ENCODE measurements around the gene PSD2. TPM values are rescaled to one million over a fixed set of nuclear protein-coding genes. Genes with fewer than 3 reads are reported as not detected.

Gene PSD2
- total RNA-seq, 4 donors from 2014 or later, result under 0.01 to 0.17 (median 0.13) TPM; not detected in 1

GRCh38 chr5:139756971-139757370 is 38.6 kb upstream of the PSD2 start:
- H3K4me1 ChIP-seq, result peaks cover 9 to 12% (median 11%) of the 10 kb centered on the region in 4 donors
- intact Hi-C loops (cut with DNase I), result no loop called here
- H3K27me3 ChIP-seq, result peaks cover 0 to 56% (median 26%) of the 10 kb centered on the region in 4 donors
- H3K27ac ChIP-seq (replicated peaks in 1 of 4), result no peak overlapping the region
- H3K9me3 ChIP-seq, result no peaks in the 10 kb centered on the region
- TF ChIP-seq EP300 (IDR thresholded peaks at IDR 0.05) (no peak), CTCF (IDR thresholded peaks at IDR 0.05) (no peak), POLR2AphosphoS5 (IDR thresholded peaks at IDR 0.05) (no peak), POLR2A (IDR thresholded peaks at IDR 0.05; ENCODE audit: low read depth) (no peak)
- WGBS, result 100% methylated on average over 2 of the region's 2 CpGs
- DNase-seq (ENCODE audit: extremely low spot score), result no peak
- no peaks in the 10 kb centered on the region for H3K36me3 ChIP-seq
- no peak overlapping the region for H3K4me3 ChIP-seq

GRCh38 chr5:139757727-139758509 is 37.7 kb upstream of the PSD2 start:
- H3K36me3 ChIP-seq, result no peaks in the 10 kb centered on the region
- no peak overlapping the region for H3K27ac ChIP-seq (replicated peaks in 1 of 4)
- no peaks in the 10 kb centered on the region for H3K9me3 ChIP-seq
- TF ChIP-seq EP300 (IDR thresholded peaks at IDR 0.05) (no peak), POLR2A (IDR thresholded peaks at IDR 0.05; ENCODE audit: low read depth) (no peak), CTCF (IDR thresholded peaks at IDR 0.05) (no peak), POLR2AphosphoS5 (IDR thresholded peaks at IDR 0.05) (no peak)
- H3K4me1 ChIP-seq, result peaks cover 9 to 12% (median 11%) of the 10 kb centered on the region in 4 donors
- peaks cover 0 to 52% (median 26%) of the 10 kb centered on the region in 4 donors for H3K27me3 ChIP-seq
- H3K4me3 ChIP-seq, result no peak overlapping the region
- intact Hi-C loops (cut with DNase I), result no loop called here
- no peak for DNase-seq (ENCODE audit: extremely low spot score)
- 93% methylated on average over 11 of the region's 11 CpGs for WGBS

GRCh38 chr5:139758510-139759075 is 37.0 kb upstream of the PSD2 start:
- no peak for DNase-seq (ENCODE audit: extremely low spot score)
- intact Hi-C loops (cut with DNase I), result no loop called here
- H3K27ac ChIP-seq (replicated peaks in 1 of 4), result no peak overlapping the region
- H3K9me3 ChIP-seq, result no peaks in the 10 kb centered on the region
- H3K4me1 ChIP-seq, result peaks cover 9 to 12% (median 11%) of the 10 kb centered on the region in 4 donors
- no peak overlapping the region for H3K4me3 ChIP-seq
- TF ChIP-seq POLR2AphosphoS5 (IDR thresholded peaks at IDR 0.05), result no peak
- TF ChIP-seq EP300 (IDR thresholded peaks at IDR 0.05), result no peak
- TF ChIP-seq CTCF (IDR thresholded peaks at IDR 0.05), result no peak
- no peak for TF ChIP-seq POLR2A (IDR thresholded peaks at IDR 0.05; ENCODE audit: low read depth)
- 87% methylated on average over 4 of the region's 7 CpGs for WGBS
- no peaks in the 10 kb centered on the region for H3K36me3 ChIP-seq
- peaks cover 0 to 52% (median 24%) of the 10 kb centered on the region in 4 donors for H3K27me3 ChIP-seq

GRCh38 chr5:139759219-139759721 is 36.3 kb upstream of the PSD2 start:
- WGBS, result 69% methylated on average over 35 of the region's 36 CpGs
- Histone ChIP-seq H3K9me3 (no peaks in the 10 kb centered on the region), H3K27me3 (peaks cover 0 to 52% (median 28%) of the 10 kb centered on the region in 4 donors), H3K4me3 (no peak overlapping the region), H3K4me1 (peaks cover 9 to 16% (median 13%) of the 10 kb centered on the region in 4 donors), H3K27ac (replicated peaks in 1 of 4) (no peak overlapping the region), H3K36me3 (no peaks in the 10 kb centered on the region)
- intact Hi-C loops (cut with DNase I), result no loop called here
- no peak for DNase-seq (ENCODE audit: extremely low spot score)
- no peak for TF ChIP-seq EP300 (IDR thresholded peaks at IDR 0.05)

Data from esophagus muscularis mucosa (tissue), 4 donors.